Urinary bladder (tissue), 4 donors: ENCODE results near the gene TAF1C. TPM values are rescaled to one million over a fixed set of nuclear protein-coding genes. Genes with fewer than 3 reads are reported as not detected.
A peak's percentile ranks its signal among the peaks of the same experiment; 100 is the strongest.

Experiments used
- DNase-seq: peaks from one replicate; pipeline ENCODE4 v3.0.0-alpha.2; 2015; ENCODE audit errors: extremely low spot score
- H3K27ac ChIP-seq: one replicate; pipeline ENCODE4 v1.5.1; 2013; ENCODE audit warnings: low read depth, mild to moderate bottlenecking, moderate library complexity
- H3K36me3 ChIP-seq: one replicate; pipeline ENCODE4 v1.6.1; 2013; ENCODE audit warnings: mild to moderate bottlenecking, moderate library complexity; ENCODE audit not compliant: insufficient read depth
- H3K4me1 ChIP-seq: one replicate; pipeline ENCODE4 v1.6.1; 2013; ENCODE audit warnings: mild to moderate bottlenecking, moderate library complexity; ENCODE audit not compliant: insufficient read depth
- H3K4me3 ChIP-seq: one replicate; pipeline ENCODE4 v1.5.1; 2013; ENCODE audit warnings: low read depth, low read length
- WGBS: extraction: QIAGEN DNeasy Blood & Tissue Kit; methylation state at CpG from one replicate; pipeline ENCODE4 v1.1.7; 2013; 5-methylcytosine and 5-hydroxymethylcytosine counted together
- polyA plus RNA-seq: library from polyadenylated mRNA; stranded (reverse); fragments of 200-250 nt; gene quantifications from one replicate; pipeline ENCODE4 v1.2.3, GENCODE V29; 2013
- total RNA-seq: library from RNA; depleted of rRNA; stranded (reverse); fragments of >200 nt; gene quantifications from one replicate; pipeline ENCODE4 v1.2.3, GENCODE V29; 2014
- donor health status: healthy with polysubstance abuse.
- donor health status: healthy.

The TAF1C gene
- total and polyA plus RNA-seq, 2 donors, result 24.4 to 39.3 TPM

GRCh38 chr16:84150926-84151325 lies 35.9 kb downstream of the TAF1C start:
- no peaks in the 10 kb centered on the region for H3K36me3 ChIP-seq
- DNase-seq, result no peak
- no peak overlapping the region for H3K27ac ChIP-seq
- WGBS, result 70% methylated on average over 3 of the region's 3 CpGs
- no peak overlapping the region for H3K4me3 ChIP-seq
- H3K4me1 ChIP-seq, result no peaks in the 10 kb centered on the region

DNA sequence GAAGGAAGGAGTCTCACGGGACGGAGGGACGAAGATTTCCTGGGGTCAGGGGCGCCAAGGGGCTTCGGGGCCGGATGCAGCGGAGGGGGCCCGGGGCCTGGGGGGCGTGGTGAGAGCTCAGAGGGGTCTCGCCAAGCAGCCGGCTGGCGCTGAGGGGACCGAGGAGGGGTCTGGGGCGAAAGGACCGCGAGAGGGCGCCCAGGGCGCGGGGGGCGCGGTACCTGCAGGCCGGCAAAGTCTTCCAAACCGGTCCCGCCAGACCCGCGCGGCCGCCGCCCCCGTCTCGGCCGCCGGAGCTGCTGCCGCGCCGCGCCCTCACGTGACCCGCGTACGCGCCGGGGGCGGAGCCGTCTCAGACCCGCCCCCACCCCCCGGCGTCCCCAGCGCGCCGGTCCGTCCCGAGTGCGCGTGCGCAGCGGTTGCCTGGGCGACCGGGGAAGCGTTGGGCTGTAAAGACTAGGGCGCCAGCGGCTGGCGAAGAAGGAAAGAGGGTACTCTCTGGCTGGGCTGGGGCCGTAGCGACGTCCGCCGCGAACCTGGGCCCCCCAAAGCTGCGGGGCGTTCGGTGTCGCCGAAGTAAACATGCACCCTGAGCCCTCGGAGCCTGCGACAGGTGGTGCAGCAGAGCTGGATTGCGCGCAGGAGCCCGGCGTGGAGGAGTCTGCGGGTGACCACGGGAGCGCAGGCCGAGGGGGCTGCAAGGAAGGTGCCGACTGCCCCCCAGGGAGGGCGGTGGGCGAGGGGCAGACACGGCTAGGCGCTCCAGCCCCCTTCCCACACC lies 41.8 kb downstream of the TAF1C start, which contains the start of the genes DNAAF1 and HSDL1:
DNAAF1 (plus strand) TSS at position 450 of the 781 bp plus-strand sequence; CDS start at position 583, 133 bp downstream.
HSDL1 (minus strand) TSS at position 319 of the 781 bp plus-strand sequence. CDS start 13,856 bp downstream, outside the sequence.
- Histone ChIP-seq H3K36me3 (no peaks in the 10 kb centered on the region), H3K4me1 (no peaks in the 10 kb centered on the region), H3K27ac (peak within 1 kb of the TSS; percentile 73), H3K4me3 (peak within 1 kb of the TSS; percentile 100)
- WGBS, result under 1% methylated on average over 89 of the region's 89 CpGs
- peak; percentile 74 for DNase-seq

- peak overlapping the region; percentile 100 for H3K4me3 ChIP-seq
- no peak for DNase-seq
- H3K4me1 ChIP-seq, result no peaks in the 10 kb centered on the region
- WGBS, result under 1% methylated on average over 39 of the region's 39 CpGs
- H3K36me3 ChIP-seq, result no peaks in the 10 kb centered on the region
- H3K27ac ChIP-seq, result peak overlapping the region; percentile 73
Measured at GRCh38 chr16:84144209-84144858, 42.5 kb downstream of the TAF1C start.

DNA sequence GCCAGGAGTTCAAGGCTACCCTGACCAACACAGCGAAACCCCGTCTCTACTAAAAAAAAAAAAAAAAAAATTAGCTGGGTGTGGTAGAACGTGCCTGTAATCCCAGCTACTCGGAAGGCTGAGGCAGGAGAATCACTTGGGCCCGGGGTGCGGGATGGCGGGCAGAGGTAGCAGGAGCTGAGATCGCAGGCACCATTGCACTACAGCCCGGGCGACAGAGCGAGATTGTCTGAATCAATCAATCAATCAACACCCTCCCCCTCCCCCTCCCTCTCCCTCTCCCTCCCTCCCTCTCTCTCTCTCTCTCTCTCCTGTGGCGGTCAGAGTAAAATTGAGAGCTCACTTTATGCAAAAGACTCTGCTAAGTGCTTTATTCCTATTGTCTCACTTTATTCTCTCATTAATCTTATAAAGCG lies 43.1 kb downstream of the TAF1C start:
- Histone ChIP-seq H3K4me3 (peak overlapping the region; percentile 100), H3K4me1 (no peaks in the 10 kb centered on the region), H3K27ac (no peak overlapping the region), H3K36me3 (no peaks in the 10 kb centered on the region)
- 26% methylated on average over 13 of the region's 13 CpGs for WGBS
- no peak for DNase-seq

- H3K4me1 ChIP-seq, result no peaks in the 10 kb centered on the region
- DNase-seq, result no peak
- 96% methylated on average over 1 of the region's 1 CpG for WGBS
Measured at GRCh38 chr16:84143081-84143480, 43.8 kb downstream of the TAF1C start.

DNA sequence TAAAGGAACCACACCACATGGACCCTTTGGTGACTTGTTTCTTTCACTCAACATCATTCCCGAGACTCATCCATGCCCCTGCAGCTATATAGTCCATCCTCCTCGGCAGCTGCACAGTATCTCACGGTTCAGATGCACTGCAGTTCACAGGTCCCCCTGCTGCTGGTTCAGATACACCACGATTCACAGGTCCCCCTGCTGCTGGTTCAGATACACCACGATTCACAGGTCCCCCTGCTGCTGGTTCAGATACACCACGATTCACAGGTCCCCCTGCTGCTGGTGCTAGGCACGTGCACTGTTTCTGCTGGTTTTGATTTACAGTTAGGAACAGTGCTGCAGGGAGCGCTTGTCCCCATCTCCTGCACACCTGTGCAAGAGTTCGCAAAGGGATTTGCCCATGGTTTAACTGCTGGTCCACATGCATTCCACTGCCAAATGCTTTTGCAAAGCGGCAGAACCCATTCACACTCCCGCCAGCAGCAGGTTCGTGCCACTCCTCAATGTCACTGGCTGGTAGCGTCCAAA lies 45.6 kb downstream of the TAF1C start:
- no peak for DNase-seq
- 84% methylated on average over 13 of the region's 13 CpGs for WGBS
- Histone ChIP-seq H3K4me3 (no peak overlapping the region), H3K4me1 (no peaks in the 10 kb centered on the region), H3K27ac (no peak overlapping the region), H3K36me3 (no peaks in the 10 kb centered on the region)

More at GRCh38 chr16:84143081-84143480, 43.8 kb downstream of the TAF1C start:
- no peaks in the 10 kb centered on the region for H3K36me3 ChIP-seq
- no peak overlapping the region for H3K27ac ChIP-seq
- H3K4me3 ChIP-seq, result no peak overlapping the region

GRCh38 chr16:84139628-84140258 lies 47.1 kb downstream of the TAF1C start:
- Histone ChIP-seq H3K4me1 (no peaks in the 10 kb centered on the region), H3K36me3 (no peaks in the 10 kb centered on the region), H3K27ac (no peak overlapping the region), H3K4me3 (no peak overlapping the region)
- WGBS, result 76% methylated on average over 6 of the region's 6 CpGs
- no peak for DNase-seq

GRCh38 chr16:84138824-84139627 lies 47.8 kb downstream of the TAF1C start:
- Histone ChIP-seq H3K4me1 (no peaks in the 10 kb centered on the region), H3K4me3 (no peak overlapping the region), H3K36me3 (no peaks in the 10 kb centered on the region), H3K27ac (no peak overlapping the region)
- WGBS, result 52% methylated on average over 14 of the region's 14 CpGs
- peak; percentile 20 for DNase-seq

DNA sequence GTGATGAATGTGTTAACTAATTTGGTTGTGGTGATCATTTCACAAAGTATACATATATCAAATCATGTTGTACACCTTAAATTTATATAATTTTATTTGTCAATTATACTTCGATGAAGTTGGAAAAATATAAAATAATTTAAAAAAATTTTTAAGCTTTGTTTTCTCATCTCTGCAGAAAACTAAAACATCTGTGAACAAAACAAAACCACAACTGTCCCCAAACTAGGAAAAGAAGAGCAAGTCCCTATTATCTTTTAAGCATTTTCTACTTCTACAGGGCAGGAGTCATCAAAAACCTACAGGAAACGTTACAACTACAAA lies 48.4 kb downstream of the TAF1C start:
- no peak overlapping the region for H3K4me3 ChIP-seq
- DNase-seq, result no peak
- H3K36me3 ChIP-seq, result no peaks in the 10 kb centered on the region
- no peak overlapping the region for H3K27ac ChIP-seq
- no peaks in the 10 kb centered on the region for H3K4me1 ChIP-seq
- 56% methylated on average over 2 of the region's 2 CpGs for WGBS

DNA sequence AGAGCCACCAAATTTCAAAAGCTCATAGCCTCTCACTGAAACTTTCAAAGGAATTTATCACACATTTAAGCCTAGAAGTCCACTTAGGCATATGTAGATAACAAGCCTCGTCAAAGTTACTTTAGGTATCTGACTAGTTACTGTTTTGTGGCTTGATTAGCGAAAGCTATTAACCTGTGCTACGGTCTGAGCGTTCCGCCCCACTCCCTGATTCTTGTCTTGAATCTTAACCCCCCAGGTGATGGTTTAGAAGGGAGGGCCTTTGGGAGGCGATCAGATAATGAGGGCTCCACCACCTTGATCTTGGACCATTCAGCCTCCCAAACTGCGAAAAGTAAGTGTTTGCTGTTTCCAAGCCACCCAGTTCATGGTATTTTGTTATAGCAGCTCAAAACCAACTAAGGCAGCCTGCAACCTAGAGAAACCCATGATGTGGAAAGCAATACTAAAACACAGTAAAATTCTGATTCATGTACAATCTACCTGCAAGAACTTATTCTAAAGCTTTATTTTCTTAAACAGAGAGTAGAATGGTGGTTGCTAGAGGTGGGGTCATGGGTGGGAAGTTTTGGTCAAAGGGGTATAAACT lies 49.0 kb downstream of the TAF1C start:
- Histone ChIP-seq H3K27ac (no peak overlapping the region), H3K4me3 (no peak overlapping the region), H3K36me3 (no peaks in the 10 kb centered on the region), H3K4me1 (no peaks in the 10 kb centered on the region)
- WGBS, result 92% methylated on average over 7 of the region's 7 CpGs
- DNase-seq, result no peak

DNA sequence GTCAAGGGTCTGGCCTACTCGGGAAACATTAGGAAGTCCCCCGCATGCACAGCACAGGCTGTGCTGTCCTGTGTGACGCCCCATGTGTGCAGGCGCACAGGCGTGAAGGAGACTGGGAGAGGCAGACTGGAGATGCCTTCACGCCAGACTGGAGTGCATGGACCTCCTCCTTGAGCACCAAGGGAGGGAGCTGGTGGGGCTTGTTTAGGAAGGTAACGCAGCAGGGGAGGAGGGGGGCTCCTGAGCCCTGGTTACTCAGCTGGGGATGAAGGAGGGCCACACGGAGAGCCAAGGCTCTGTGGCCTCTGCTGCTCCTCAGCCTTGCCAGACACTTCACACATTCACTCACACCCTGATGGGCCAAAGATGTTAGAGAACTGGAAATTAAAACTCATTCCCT lies 49.6 kb downstream of the TAF1C start:
- no peaks in the 10 kb centered on the region for H3K36me3 ChIP-seq
- WGBS, result 85% methylated on average over 8 of the region's 8 CpGs
- no peak overlapping the region for H3K27ac ChIP-seq
- no peak for DNase-seq
- H3K4me1 ChIP-seq, result no peaks in the 10 kb centered on the region
- no peak overlapping the region for H3K4me3 ChIP-seq

DNA sequence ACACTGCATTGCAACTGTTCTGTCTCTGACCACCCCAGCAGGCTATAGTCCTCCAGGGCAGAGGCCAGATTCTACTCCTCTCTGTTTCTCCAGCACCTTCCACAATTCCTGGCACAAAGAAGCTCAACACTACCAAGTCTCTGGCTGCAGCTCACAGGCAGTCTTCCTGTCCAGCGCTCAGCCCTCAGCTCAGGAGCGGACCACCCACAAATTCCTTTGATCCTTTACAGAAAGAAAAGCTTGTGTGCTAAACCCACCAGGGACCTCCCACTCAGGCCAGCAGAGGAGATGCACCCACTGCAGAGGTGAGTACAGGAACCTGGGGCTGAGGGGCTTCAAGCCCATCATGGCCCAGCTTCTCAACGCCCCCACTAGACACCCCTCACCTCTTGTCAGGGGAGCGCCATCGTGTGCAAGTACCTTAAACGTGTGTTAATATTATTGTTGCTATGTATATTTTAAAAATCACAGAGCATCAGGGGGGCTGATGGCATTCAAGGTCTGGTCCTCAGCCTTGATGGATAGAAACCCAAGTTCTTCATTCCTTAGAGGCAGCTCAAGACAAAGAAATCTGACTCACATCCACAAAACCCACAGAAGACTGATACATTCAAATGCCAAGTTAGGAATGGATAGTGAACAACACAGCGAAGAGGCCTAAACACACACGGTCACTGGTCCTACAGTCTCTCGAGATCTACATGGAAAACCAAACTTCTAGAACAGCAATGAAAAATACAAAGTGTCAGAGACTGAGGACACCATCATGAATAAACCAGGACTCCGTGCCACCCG lies 50.3 kb downstream of the TAF1C start:
- 83% methylated on average over 11 of the region's 11 CpGs for WGBS
- Histone ChIP-seq H3K4me1 (no peaks in the 10 kb centered on the region), H3K4me3 (no peak overlapping the region), H3K36me3 (no peaks in the 10 kb centered on the region), H3K27ac (no peak overlapping the region)
- no peak for DNase-seq
